Spleen (tissue), 11 donors: ENCODE data around the gene CFAP157. TPM values are rescaled to one million over a fixed set of nuclear protein-coding genes. Genes with fewer than 3 reads are reported as not detected.

ENCODE experiments used
- DNase-seq: peaks from one replicate; pipeline ENCODE4 v3.0.0-alpha.2; 2020
- H3K27ac ChIP-seq, 8 donors: fragments of 200-600 bp; sonication (generic) in 7 of 8; 1 replicate in 4 of 8; 2 replicates in 4 of 8; pipeline versions ENCODE4 v1.5.0 to v1.8.0; 2016 to 2021; ENCODE audit warnings: inconsistent platforms in 4 of 8, mild to moderate bottlenecking in 4 of 8, moderate library complexity in 1 of 8
- H3K27me3 ChIP-seq, 7 donors: fragments of 200-600 bp; sonication (generic) in 6 of 7; replicated peaks in 1 of 7; 1 replicate in 4 of 7; 2 replicates in 3 of 7; pipeline versions ENCODE4 v1.5.0 to v1.8.0; 2016 to 2021; ENCODE audit warnings: inconsistent platforms in 3 of 7, mild to moderate bottlenecking in 1 of 7
- H3K36me3 ChIP-seq, 6 donors: fragments of 200-600 bp; sonication (generic) in 5 of 6; 1 replicate in 4 of 6; 2 replicates in 2 of 6; pipeline versions ENCODE4 v1.5.0 to v1.8.0; 2016 to 2021; ENCODE audit warnings: inconsistent platforms in 2 of 6
- H3K4me1 ChIP-seq, 6 donors: fragments of 200-600 bp; sonication (generic) in 5 of 6; 1 replicate in 3 of 6; 2 replicates in 3 of 6; pipeline versions ENCODE4 v1.5.0 to v1.8.0; 2016 to 2021; ENCODE audit warnings: inconsistent platforms in 3 of 6
- H3K4me3 ChIP-seq, 8 donors: fragments of 200-600 bp; sonication (generic) in 7 of 8; 1 replicate in 4 of 8; 2 replicates in 4 of 8; pipeline versions ENCODE4 v1.5.0 to v1.8.0; 2016 to 2021; ENCODE audit warnings: inconsistent platforms in 4 of 8, mild to moderate bottlenecking in 4 of 8, moderate library complexity in 2 of 8
- H3K9me3 ChIP-seq, 8 donors: fragments of 200-600 bp; sonication (generic) in 7 of 8; 1 replicate in 4 of 8; 2 replicates in 4 of 8; pipeline versions ENCODE4 v1.5.0 to v1.8.0; 2016 to 2021; ENCODE audit warnings: inconsistent platforms in 4 of 8
- POLR2A ChIP-seq, 3 donors: fragments of 450-650 bp; IDR thresholded peaks; one replicate each; pipeline ENCODE4 v1.5.1; 2017; ENCODE audit warnings: antibody characterized with exemption in 3 of 3, mild to moderate bottlenecking in 1 of 3
- POLR2AphosphoS5 ChIP-seq, 3 donors: sonication (generic); formaldehyde crosslinking; IDR thresholded peaks; one replicate each; pipeline ENCODE4 v1.5.1; 2017; ENCODE audit warnings: antibody characterized with exemption in 3 of 3
- WGBS, 5 donors: extraction: QIAGEN DNeasy Blood & Tissue Kit in 3 of 5; methylation state at CpG; one replicate each; pipeline versions ENCODE4 v1.1.5 to v1.1.7; 2013 to 2018; 5-methylcytosine and 5-hydroxymethylcytosine counted together
- intact Hi-C: fragments of 100-400 bp; cut with DNase I; formaldehyde crosslinking; loops from one replicate; pipeline ENCODE4 v1.15.0; 2023; ENCODE audit warnings: low total_unique reads
- polyA plus RNA-seq, 3 donors: library from polyadenylated mRNA; stranded (reverse); fragments of 200-250 nt; gene quantifications; one replicate each; pipeline ENCODE4 v1.2.1, GENCODE V29; 2013
- total RNA-seq, 7 donors: library from RNA; depleted of rRNA in 3 of 7; stranded (reverse); fragments of >200 nt in 3 of 7; fragmentation: NEBNext Ultra II Directional in 4 of 7; extraction: Animal tissue kit (Norgen Biotek cat#: 25700) in 4 of 7; gene quantifications; one replicate each; pipeline versions ENCODE4 v1.1.0 to v1.2.1, GENCODE V29; 2016 to 2021
- TF ChIP-seq, protein P1 (sequence below), 11 experiments: fragments of 200-600 bp in 7 of 11; fragments of 450-650 bp in 4 of 11; sonication (generic) in 4 of 11; IDR thresholded peaks in 8 of 11; conservative IDR thresholded peaks in 3 of 11; 1 replicate in 7 of 11; 2 replicates in 4 of 11; pipeline versions ENCODE4 v1.4.0 to v1.8.0; 2016 to 2021; ENCODE audit warnings: antibody characterized with exemption in 11 of 11, inconsistent platforms in 4 of 11, mild to moderate bottlenecking in 1 of 11
- donor health status: healthy with polysubstance abuse.
- donor health status: DM: no; HTN: no; CAD: no; lungs with moderate emphysema.
- donor health status: DM: no; HTN: no; CAD: no.
- donor health status: Bipolar disorder and iron deficiency.
- donor health status: healthy.
- donor health status: DM: no; HTN: no; CAD: no.
- donor health status: DM: yes; HTN: yes; CAD: no.

Gene CFAP157
- total and polyA plus RNA-seq, 10 donors: 0.09 to 0.21 (median 0.13) TPM; not detected in 3

- Histone ChIP-seq H3K36me3 (no peaks in the 10 kb centered on the region), H3K27ac (peak overlapping the region in 5 of 8 donors; percentile 14 to 81 (median 44)), H3K27me3 (peaks cover 0 to 2% (median 0%) of the 10 kb centered on the region in 7 donors), H3K9me3 (no peaks in the 10 kb centered on the region), H3K4me3 (peak overlapping the region in 1 of 8 donors; percentile 27), H3K4me1 (peaks cover 4 to 38% (median 14%) of the 10 kb centered on the region in 6 donors)
- DNase-seq: no peak
- 64 to 81% (median 67%) methylated on average over 12 of the region's 12 CpGs for WGBS, 5 donors
- intact Hi-C loops: loop anchor here (10.0 kb wide), 1 partner anchor 215 kb away; no protein-coding TSS in a partner anchor
- peak in 2 of 3 donors; percentile 37 to 60 for TF ChIP-seq POLR2AphosphoS5 (IDR thresholded peaks at IDR 0.05)
- TF ChIP-seq POLR2A (IDR thresholded peaks at IDR 0.05): no peak
These were observed 13.5 kb downstream of the CFAP157 start for GRCh38 chr9:127720031-127720864.

- Histone ChIP-seq H3K27ac (peak overlapping the region in 3 of 8 donors; percentile 6 to 81 (median 69)), H3K4me3 (peak overlapping the region in 1 of 8 donors; percentile 4), H3K9me3 (no peaks in the 10 kb centered on the region), H3K27me3 (peaks cover 0 to 2% (median 0%) of the 10 kb centered on the region in 7 donors), H3K36me3 (no peaks in the 10 kb centered on the region), H3K4me1 (peaks cover 4 to 37% (median 13%) of the 10 kb centered on the region in 6 donors)
- no peak for DNase-seq
- TF ChIP-seq, protein P1, sequence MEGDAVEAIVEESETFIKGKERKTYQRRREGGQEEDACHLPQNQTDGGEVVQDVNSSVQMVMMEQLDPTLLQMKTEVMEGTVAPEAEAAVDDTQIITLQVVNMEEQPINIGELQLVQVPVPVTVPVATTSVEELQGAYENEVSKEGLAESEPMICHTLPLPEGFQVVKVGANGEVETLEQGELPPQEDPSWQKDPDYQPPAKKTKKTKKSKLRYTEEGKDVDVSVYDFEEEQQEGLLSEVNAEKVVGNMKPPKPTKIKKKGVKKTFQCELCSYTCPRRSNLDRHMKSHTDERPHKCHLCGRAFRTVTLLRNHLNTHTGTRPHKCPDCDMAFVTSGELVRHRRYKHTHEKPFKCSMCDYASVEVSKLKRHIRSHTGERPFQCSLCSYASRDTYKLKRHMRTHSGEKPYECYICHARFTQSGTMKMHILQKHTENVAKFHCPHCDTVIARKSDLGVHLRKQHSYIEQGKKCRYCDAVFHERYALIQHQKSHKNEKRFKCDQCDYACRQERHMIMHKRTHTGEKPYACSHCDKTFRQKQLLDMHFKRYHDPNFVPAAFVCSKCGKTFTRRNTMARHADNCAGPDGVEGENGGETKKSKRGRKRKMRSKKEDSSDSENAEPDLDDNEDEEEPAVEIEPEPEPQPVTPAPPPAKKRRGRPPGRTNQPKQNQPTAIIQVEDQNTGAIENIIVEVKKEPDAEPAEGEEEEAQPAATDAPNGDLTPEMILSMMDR (IDR thresholded peaks at IDR 0.05 in 8 of 11, conservative IDR thresholded peaks at IDR 0.05 in 3 of 11): no peak
- no peak for TF ChIP-seq POLR2AphosphoS5 (IDR thresholded peaks at IDR 0.05)
- no peak for TF ChIP-seq POLR2A (IDR thresholded peaks at IDR 0.05)
- intact Hi-C loops: loop anchor here (10.0 kb wide), 1 partner anchor 216 kb away; no protein-coding TSS in a partner anchor
These were observed 14.1 kb downstream of the CFAP157 start for GRCh38 chr9:127720865-127721227.

DNA sequence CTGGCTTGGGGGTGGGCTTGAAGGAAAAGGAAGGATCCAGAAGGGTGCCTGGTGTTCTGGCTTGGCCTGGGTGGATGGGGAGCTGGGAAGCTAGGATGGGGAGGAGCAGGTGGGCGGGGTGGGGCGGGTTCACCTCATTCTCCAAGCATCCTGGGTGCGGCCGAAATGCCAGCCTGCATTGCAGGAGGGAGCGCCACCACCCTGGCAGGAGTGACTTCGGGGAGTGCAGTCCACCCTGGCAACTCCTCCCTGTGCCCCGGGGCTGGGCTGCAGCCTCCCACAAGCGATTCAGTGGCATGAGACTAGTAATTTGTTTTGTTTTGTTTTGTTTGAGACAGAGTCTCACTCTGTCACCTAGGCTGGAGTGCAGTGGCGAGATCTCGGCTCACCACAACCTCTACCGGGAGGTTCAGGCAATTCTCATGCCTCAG, 14.6 kb downstream of the CFAP157 start:
- 64 to 79% (median 77%) methylated on average over 9 to 11 of the region's 11 CpGs for WGBS, 5 donors
- no peak for TF ChIP-seq POLR2A (IDR thresholded peaks at IDR 0.05)
- no peak for TF ChIP-seq POLR2AphosphoS5 (IDR thresholded peaks at IDR 0.05)
- TF ChIP-seq, protein P1 (IDR thresholded peaks at IDR 0.05 in 8 of 11, conservative IDR thresholded peaks at IDR 0.05 in 3 of 11): no peak
- H3K27ac ChIP-seq: peak overlapping the region in 3 of 8 donors; percentile 6 to 69 (median 46)
- H3K4me3 ChIP-seq: peak overlapping the region in 1 of 8 donors; percentile 4
- intact Hi-C loops: loop anchor here (10.0 kb wide), 1 partner anchor 217 kb away; no protein-coding TSS in a partner anchor
- peaks cover 0 to 31% (median 8%) of the 10 kb centered on the region in 6 donors for H3K4me1 ChIP-seq
- no peak for DNase-seq
- H3K36me3 ChIP-seq: no peaks in the 10 kb centered on the region
- peaks cover 0 to 2% (median 0%) of the 10 kb centered on the region in 7 donors for H3K27me3 ChIP-seq
- H3K9me3 ChIP-seq: no peaks in the 10 kb centered on the region

GRCh38 chr9:127722055-127722745, 15.4 kb downstream of the CFAP157 start:
- H3K4me3 ChIP-seq: no peak overlapping the region
- H3K36me3 ChIP-seq: no peaks in the 10 kb centered on the region
- peaks cover 0 to 28% (median 6%) of the 10 kb centered on the region in 6 donors for H3K4me1 ChIP-seq
- peaks cover 0 to 2% (median 0%) of the 10 kb centered on the region in 7 donors for H3K27me3 ChIP-seq
- intact Hi-C loops: loop anchor here (10.0 kb wide), 1 partner anchor 217 kb away; no protein-coding TSS in a partner anchor
- H3K9me3 ChIP-seq: no peaks in the 10 kb centered on the region
- no peak for DNase-seq
- 76 to 88% (median 84%) methylated on average over 12 of the region's 12 CpGs for WGBS, 5 donors
- peak overlapping the region in 1 of 8 donors; percentile 46 for H3K27ac ChIP-seq
- TF ChIP-seq, protein P1 (IDR thresholded peaks at IDR 0.05 in 8 of 11, conservative IDR thresholded peaks at IDR 0.05 in 3 of 11): no peak
- no peak for TF ChIP-seq POLR2AphosphoS5 (IDR thresholded peaks at IDR 0.05)
- TF ChIP-seq POLR2A (IDR thresholded peaks at IDR 0.05): no peak
